ENCODE measurements around the gene KCNQ4.
A peak's percentile ranks its signal among the peaks of the same experiment; 100 is the strongest.

KCNQ4 gene

DNA sequence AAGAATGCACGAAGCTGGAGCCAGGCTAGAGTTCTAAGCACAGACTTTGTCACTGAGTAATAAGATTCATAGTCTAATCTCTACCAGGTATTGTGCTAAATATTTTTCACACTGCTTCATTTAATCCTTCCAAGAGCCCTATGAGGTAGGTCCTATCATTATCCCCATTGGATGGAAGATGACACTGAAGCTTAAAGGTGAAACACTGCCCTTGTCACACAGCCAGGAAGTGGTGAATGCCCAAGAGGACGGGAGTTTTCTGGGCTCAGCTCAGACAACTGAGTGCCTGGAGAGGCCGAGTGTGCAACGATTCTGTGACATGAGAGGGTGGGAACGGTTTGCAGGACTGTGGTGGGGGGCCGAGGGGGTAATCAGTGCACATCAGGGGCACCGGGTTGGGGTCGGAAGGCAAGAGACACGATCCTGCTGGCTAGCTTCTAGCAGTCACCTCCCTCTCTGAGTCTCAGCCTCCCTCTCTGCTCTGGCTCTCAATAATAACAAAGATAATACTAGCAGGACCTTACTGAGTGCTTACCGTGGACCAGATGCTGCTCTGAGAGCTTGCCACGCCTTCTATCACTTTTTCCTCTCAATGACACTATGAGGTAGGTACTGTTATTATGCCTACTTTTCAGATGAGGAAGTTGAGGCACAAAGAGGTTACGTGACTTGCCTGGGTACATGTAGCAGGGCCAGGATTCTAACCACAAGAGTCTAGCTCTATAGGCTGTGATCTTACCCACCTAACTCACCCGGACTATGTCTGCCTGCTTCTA, 12.4 kb downstream of the KCNQ4 start:
- DNase-seq (ENCODE audit: low read depth): no peak

DNA sequence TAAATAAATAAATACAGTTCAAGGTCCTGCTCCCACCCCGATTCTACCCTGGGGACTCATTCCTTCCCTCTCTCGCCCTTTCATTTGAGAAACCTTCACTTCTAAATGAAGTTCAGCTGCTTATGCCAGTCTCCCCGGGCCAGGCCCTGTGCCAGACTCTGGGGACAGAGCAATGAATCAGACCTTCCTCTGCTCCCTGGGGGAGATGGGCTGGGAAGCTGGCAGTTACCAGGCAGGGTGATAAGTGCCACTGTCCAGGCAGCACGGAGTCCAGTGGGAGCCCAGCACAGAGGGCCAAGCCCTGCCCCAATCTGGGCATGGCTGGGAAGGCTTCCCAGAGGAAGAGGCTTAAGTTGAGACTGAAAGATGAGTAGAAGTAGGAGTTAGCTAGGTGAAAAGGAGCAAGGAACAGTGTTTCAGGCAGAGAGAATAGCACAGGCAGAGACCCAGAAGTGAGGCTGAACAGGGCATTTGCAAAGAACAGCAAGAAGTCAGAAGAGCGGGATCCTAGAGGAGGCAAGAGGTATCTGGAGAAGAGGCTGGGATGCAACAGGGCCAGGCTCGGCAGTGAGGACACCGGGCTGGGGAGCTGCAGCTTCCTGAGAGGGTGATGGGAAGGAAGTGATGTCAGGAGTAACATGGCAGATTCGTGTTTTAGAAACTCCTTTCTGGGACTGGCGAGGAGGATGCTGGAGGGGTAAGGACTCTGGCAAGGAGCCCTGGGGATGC, 13.5 kb downstream of the KCNQ4 start:
- DNase-seq (ENCODE audit: low read depth): no peak

- DNase-seq (ENCODE audit: low read depth): no peak
These were observed 14.1 kb downstream of the KCNQ4 start for GRCh38 chr1:40797668-40798010.

- DNase-seq (ENCODE audit: low read depth): no peak
These were observed 15.0 kb downstream of the KCNQ4 start for GRCh38 chr1:40798366-40799281.

- peak; percentile 75 for DNase-seq (ENCODE audit: low read depth)
These were observed 15.8 kb downstream of the KCNQ4 start for GRCh38 chr1:40799351-40799867.

- no peak for DNase-seq (ENCODE audit: low read depth)
These were observed 18.1 kb downstream of the KCNQ4 start for GRCh38 chr1:40801742-40802077.

DNA sequence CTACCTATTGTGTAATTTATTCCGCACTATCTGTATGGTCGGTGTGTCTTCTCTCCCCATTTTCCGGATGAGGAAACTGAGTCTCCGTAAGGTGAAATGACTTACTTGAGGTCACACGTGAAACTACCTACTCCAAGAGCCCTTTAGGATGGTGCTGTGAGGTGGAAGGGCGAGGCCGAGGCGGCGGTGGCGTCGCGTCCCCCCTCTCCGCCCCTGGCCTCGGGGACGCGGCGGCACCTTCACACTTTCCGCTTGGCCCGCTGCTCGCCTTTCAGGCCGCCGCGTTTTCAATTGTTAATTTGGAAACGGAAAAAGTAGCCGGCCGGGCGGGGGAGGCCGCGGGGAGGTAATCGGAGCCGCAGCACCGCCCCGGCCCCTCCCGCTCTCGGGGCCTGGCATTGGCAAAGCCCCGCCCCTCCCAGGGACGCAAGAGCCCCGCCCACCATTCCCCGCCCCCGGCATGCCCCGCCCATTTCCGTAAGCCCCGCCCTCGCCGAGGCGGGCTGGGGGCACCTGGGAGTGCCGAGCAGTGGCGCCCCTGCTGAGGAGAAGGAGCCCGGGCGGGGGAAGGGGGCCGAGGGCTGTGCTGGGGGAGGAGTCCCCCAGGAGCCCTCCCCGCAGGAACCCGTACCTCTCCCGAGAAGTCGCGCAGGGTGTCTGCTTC, 18.6 kb downstream of the KCNQ4 start:
- DNase-seq (ENCODE audit: low read depth): peak; percentile 82

GRCh38 chr1:40802742-40803113, 19.1 kb downstream of the KCNQ4 start:
- DNase-seq (ENCODE audit: low read depth): no peak

DNA sequence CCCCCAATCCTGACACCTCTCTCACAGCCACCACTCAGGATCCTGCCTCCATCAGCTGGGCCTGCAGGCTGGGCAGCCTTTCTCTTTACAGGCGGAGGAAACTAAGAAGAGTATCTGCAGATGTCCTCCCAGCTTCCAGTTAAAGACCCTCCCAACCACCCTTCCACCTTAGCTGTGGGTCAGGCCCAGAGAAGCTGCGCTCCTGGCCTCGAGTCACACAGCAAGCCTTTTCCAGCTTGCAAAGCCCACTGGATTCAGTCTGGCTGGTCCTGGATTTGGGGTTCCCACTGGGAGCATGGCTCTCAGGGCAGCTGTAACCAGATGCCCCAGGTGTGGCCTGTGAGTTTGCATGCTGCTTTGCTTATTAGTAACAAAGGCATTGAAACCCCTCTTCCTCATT, 19.9 kb downstream of the KCNQ4 start:
- no peak for DNase-seq (ENCODE audit: low read depth)

DNA sequence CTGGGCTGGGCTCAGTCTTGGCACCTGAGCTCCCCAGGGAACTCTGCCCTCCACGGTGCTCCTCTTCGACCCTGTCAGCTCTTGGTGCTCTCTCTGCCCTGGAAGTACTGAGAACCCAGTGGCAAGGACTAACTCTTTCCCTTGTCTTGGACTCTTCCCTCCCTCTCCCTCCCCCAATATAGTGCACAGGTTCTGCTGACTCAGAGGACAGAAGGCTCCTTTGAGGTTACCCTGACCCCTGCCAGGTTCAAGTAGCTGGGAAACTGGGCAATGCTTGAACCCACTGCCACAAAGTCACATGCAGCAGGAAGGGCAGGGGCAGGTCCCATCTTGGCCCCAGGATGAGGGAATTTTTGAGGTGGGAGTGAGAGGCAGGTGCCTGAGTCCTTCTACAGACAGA, 20.3 kb downstream of the KCNQ4 start:
- DNase-seq (ENCODE audit: low read depth): no peak

GRCh38 chr1:40806240-40806639, 22.7 kb downstream of the KCNQ4 start:
- no peak for DNase-seq (ENCODE audit: low read depth)

- DNase-seq (ENCODE audit: low read depth): no peak
These were observed 23.4 kb downstream of the KCNQ4 start for GRCh38 chr1:40806731-40807695.

- no peak for DNase-seq (ENCODE audit: low read depth)
These were observed 24.4 kb downstream of the KCNQ4 start for GRCh38 chr1:40808002-40808401.

DNA sequence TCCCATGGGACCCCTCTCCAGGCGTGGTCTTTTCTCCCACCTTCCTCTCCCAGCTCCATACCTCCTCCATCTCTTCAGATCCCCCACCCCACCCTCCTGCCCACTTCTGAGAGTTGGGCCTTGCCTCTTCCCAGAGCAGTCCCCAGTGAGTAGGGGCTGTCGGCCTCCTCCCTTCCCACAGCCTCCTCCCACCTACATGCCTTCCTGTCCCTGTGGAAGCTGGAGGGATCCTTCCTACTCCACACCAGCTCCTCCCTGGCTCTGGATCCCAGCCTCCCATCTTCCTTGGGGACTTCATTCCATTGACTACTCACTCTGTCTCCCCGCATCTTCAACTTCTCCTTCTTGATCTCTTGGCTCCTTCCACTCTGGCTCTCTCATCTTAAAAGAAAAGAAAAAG, 24.9 kb downstream of the KCNQ4 start:
- no peak for DNase-seq (ENCODE audit: low read depth)

- DNase-seq (ENCODE audit: low read depth): no peak
These were observed 25.3 kb downstream of the KCNQ4 start for GRCh38 chr1:40808909-40809308.

DNA sequence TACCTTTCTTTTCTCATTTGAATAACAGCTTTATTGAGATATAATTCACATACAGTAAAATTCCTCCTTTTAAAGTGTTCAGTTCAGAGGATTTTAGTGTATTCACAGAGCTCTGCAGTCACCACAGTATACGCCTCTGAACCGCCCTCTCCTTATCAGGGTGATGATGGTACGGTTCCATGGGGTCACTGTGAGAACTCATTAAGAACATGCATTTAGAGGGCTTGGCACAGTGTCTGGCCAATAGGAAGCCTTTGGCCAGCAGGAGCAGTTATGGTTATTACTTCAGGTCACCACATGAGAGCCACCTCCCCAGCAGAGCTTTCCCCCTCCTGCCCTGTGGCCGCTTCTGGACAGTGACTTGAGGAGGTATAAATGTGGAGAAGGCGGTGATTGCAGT, 27.3 kb downstream of the KCNQ4 start:
- no peak for DNase-seq (ENCODE audit: low read depth)

- no peak for DNase-seq (ENCODE audit: low read depth)
These were observed 31.8 kb downstream of the KCNQ4 start for GRCh38 chr1:40815420-40815819.

DNA sequence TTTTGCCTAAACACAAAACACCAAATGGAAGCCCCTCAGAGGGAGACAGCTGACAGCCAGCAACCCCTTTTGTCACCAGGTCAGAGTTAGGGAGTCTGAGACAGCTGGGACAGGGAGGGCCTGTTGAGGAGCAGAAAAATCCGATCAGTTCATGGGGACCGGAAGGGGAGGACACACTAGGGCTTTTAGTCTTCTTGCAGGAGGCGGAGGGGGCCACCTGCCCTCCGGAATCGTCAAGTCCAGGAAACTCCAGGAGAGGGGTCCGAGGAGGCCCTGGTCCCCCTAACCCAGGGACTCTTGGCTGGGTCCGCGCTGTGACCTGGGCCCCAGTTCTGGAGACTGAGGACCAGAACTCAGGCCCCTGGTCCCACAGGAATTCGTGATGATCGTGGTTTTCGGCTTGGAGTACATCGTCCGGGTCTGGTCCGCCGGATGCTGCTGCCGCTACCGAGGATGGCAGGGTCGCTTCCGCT, 34.2 kb downstream of the KCNQ4 start:
- no peak for DNase-seq (ENCODE audit: low read depth)

GRCh38 chr1:40818264-40818961, 34.8 kb downstream of the KCNQ4 start:
- DNase-seq (ENCODE audit: low read depth): no peak

- no peak for DNase-seq (ENCODE audit: low read depth)
These were observed 35.5 kb downstream of the KCNQ4 start for GRCh38 chr1:40819101-40819500.
